Suprapubic skin (tissue), 4 donors: Measurements from ENCODE around the gene ADCY4.

ENCODE experiments used
- CTCF ChIP-seq, 2 donors: fragments of 200-600 bp in 1 of 2; fragments of 450-650 bp in 1 of 2; sonication (generic) in 1 of 2; IDR thresholded peaks; one replicate each; pipeline ENCODE4 v1.5.1; 2016 to 2019; ENCODE audit warnings: antibody characterized with exemption in 2 of 2, mild to moderate bottlenecking in 1 of 2, moderate library complexity in 1 of 2
- EP300 ChIP-seq: sonication (generic); formaldehyde crosslinking; IDR thresholded peaks from one replicate; pipeline ENCODE4 v1.6.1; 2017; ENCODE audit warnings: antibody characterized with exemption
- POLR2AphosphoS5 ChIP-seq, 3 donors: sonication (generic); formaldehyde crosslinking; IDR thresholded peaks; one replicate each; pipeline ENCODE4 v1.6.1; 2017; ENCODE audit warnings: antibody characterized with exemption in 3 of 3

- TF ChIP-seq POLR2AphosphoS5 (IDR thresholded peaks at IDR 0.05) (no peak), CTCF (IDR thresholded peaks at IDR 0.05) (no peak), EP300 (no peak)
These were observed 20.1 kb upstream of the ADCY4 start for GRCh38 chr14:24355009-24355408.
